ENCODE results near the gene ZNF407. TPM values are rescaled to one million over a fixed set of nuclear protein-coding genes. Genes with fewer than 3 reads are reported as not detected.
A peak's percentile ranks its signal among the peaks of the same experiment; 100 is the strongest.

The ZNF407 gene
- total and polyA plus RNA-seq, 2 of the 13 experiments (the other 11 are each of a cell fraction or from before 2014, with no cell fraction given): 2.3 to 8.7 TPM

DNA sequence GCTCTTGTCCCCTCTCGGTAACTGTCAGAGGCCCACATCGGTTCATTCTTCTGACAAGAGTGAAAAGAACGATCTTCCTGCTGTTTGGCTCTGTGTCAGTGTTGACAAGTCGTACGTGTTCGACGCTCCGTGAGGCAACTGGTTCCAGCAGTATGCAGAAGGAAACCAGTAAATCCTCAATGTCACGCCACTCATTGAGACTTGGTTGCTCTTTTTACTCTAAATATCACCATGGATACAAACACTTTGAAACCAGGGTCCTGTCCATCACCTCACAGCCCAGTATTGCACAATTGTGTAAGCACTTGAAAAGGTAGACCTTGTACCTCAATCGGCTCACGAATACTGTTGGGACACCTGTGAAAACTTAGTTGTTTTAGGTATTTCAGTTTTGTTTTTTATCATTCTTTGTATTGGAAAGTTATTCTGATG, 136.4 kb downstream of the ZNF407 start (continued):
- TF ChIP-seq ZBTB39 (CRISPR knock-in tag; IDR thresholded peaks at IDR 0.05) (no peak), FOXK2 (IDR thresholded peaks at IDR 0.05) (no peak), REPIN1 (CRISPR knock-in tag; IDR thresholded peaks at IDR 0.05; ENCODE audit: borderline replicate concordance, low read depth) (peak; percentile 64; the same call in 1 of the 2 replicates), ZNF20 (CRISPR knock-in tag; IDR thresholded peaks at IDR 0.05) (no peak), SKI (IDR thresholded peaks at IDR 0.05; ENCODE audit: partially characterized antibody) (no peak), ZKSCAN1 (IDR thresholded peaks at IDR 0.05; ENCODE audit: low read length) (no peak), NCOA1 (CRISPR knock-in tag; IDR thresholded peaks at IDR 0.05) (no peak), ZNF790 (CRISPR knock-in tag; IDR thresholded peaks at IDR 0.05; ENCODE audit: borderline replicate concordance) (no peak), HNRNPK (IDR thresholded peaks at IDR 0.05; ENCODE audit: low read depth, low read length, poor library complexity, severe bottlenecking) (no peak), KDM5B (CRISPR knock-in tag; IDR thresholded peaks at IDR 0.05; ENCODE audit: borderline replicate concordance) (no peak), ZNF17 (CRISPR knock-in tag; IDR thresholded peaks at IDR 0.05) (no peak), NFKB2 (CRISPR knock-in tag; IDR thresholded peaks at IDR 0.05; ENCODE audit: borderline replicate concordance) (no peak), ETV5 (CRISPR knock-in tag; IDR thresholded peaks at IDR 0.05; ENCODE audit: borderline replicate concordance) (peak; percentile 40; the same call in 1 of the 2 replicates), RBFOX2 (IDR thresholded peaks at IDR 0.05; ENCODE audit: low read depth, low read length) (peak; percentile 23; the same call in 1 of the 2 replicates), ZNF670 (CRISPR knock-in tag; IDR thresholded peaks at IDR 0.05; ENCODE audit: borderline replicate concordance) (no peak; the same call in 1 of the 2 replicates), NCOA2 (CRISPR knock-in tag; IDR thresholded peaks at IDR 0.05) (peak; percentile 65), ZBTB7A (CRISPR knock-in tag; IDR thresholded peaks at IDR 0.05) (no peak), TOE1 (CRISPR knock-in tag; IDR thresholded peaks at IDR 0.05) (no peak), TMF1 (CRISPR knock-in tag; IDR thresholded peaks at IDR 0.05; ENCODE audit: low read depth) (no peak), ZNF33A (CRISPR knock-in tag; IDR thresholded peaks at IDR 0.05; ENCODE audit: borderline replicate concordance) (no peak), CCAR2 (optimal IDR thresholded peaks at IDR 0.05; ENCODE audit: low read depth, low read length) (no peak), TFDP1 (CRISPR knock-in tag; IDR thresholded peaks at IDR 0.05; ENCODE audit: borderline replicate concordance) (no peak), ZNF138 (CRISPR knock-in tag; IDR thresholded peaks at IDR 0.05; ENCODE audit: low read depth) (no peak), GLI4 (CRISPR knock-in tag; IDR thresholded peaks at IDR 0.05; ENCODE audit: borderline replicate concordance) (no peak)
- TF ChIP-seq, protein P1, sequence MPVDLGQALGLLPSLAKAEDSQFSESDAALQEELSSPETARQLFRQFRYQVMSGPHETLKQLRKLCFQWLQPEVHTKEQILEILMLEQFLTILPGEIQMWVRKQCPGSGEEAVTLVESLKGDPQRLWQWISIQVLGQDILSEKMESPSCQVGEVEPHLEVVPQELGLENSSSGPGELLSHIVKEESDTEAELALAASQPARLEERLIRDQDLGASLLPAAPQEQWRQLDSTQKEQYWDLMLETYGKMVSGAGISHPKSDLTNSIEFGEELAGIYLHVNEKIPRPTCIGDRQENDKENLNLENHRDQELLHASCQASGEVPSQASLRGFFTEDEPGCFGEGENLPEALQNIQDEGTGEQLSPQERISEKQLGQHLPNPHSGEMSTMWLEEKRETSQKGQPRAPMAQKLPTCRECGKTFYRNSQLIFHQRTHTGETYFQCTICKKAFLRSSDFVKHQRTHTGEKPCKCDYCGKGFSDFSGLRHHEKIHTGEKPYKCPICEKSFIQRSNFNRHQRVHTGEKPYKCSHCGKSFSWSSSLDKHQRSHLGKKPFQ (CRISPR knock-in tag; IDR thresholded peaks at IDR 0.05; ENCODE audit: insufficient replicate concordance): no peak
- TF ChIP-seq, protein P2, sequence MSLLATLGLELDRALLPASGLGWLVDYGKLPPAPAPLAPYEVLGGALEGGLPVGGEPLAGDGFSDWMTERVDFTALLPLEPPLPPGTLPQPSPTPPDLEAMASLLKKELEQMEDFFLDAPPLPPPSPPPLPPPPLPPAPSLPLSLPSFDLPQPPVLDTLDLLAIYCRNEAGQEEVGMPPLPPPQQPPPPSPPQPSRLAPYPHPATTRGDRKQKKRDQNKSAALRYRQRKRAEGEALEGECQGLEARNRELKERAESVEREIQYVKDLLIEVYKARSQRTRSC (CRISPR knock-in tag; IDR thresholded peaks at IDR 0.05; ENCODE audit: low read depth): no peak
